PC-3 (cell line): Measurements from ENCODE around the gene PRKAG3.

Experiments
- CTCF ChIP-seq: fragments of 300-600 bp; sonication (generic); conservative IDR thresholded peaks from 2 replicates; pipeline ENCODE4 v1.5.1; 2017; ENCODE audit warnings: antibody characterized with exemption, low read depth, mild to moderate bottlenecking, low read length
- EZH2phosphoT487 ChIP-seq: fragments of 300-600 bp; sonication (generic); IDR thresholded peaks from 2 replicates; pipeline ENCODE4 v1.6.1; 2018; ENCODE audit warnings: mild to moderate bottlenecking, antibody characterized with exemption, low read length, borderline replicate concordance

- TF ChIP-seq CTCF = no peak
- TF ChIP-seq EZH2phosphoT487 = no peak
These were observed 9.0 kb downstream of the PRKAG3 start for GRCh38 chr2:218822622-218823021.
